ENCODE measurements around the gene ZMAT5. TPM values are rescaled to one million over a fixed set of nuclear protein-coding genes. Genes with fewer than 3 reads are reported as not detected.

ZMAT5 gene
- total RNA-seq, 4 donors from 2014 or later = 16.2 to 40.1 (median 24.3) TPM

- DNase-seq = peak; percentile 40 to 51
- peak overlapping the region in 1 of 3 donors; percentile 24 for H3K27ac ChIP-seq
- no peaks in the 10 kb centered on the region for H3K27me3 ChIP-seq
- H3K36me3 ChIP-seq = no peaks in the 10 kb centered on the region
- H3K4me3 ChIP-seq (replicated peaks in 1 of 3) = no peak overlapping the region
- no peaks in the 10 kb centered on the region for H3K9me3 ChIP-seq
- 29 to 36% methylated on average over 8 to 9 of the region's 14 CpGs for WGBS, 2 donors
- TF ChIP-seq CTCF (IDR thresholded peaks at IDR 0.05) = no peak
- TF ChIP-seq POLR2A (IDR thresholded peaks at IDR 0.05) = no peak
- intact Hi-C loops (cut with DNase I) = no loop called here
- H3K4me1 ChIP-seq = peaks cover 8 to 48% of the 10 kb centered on the region in 2 donors
Measured at GRCh38 chr22:29704528-29705285, 62.1 kb downstream of the ZMAT5 start.

GRCh38 chr22:29703569-29704195, 63.1 kb downstream of the ZMAT5 start:
- H3K4me1 ChIP-seq = peaks cover 8 to 48% of the 10 kb centered on the region in 2 donors
- 51 to 52% methylated on average over 4 to 5 of the region's 7 CpGs for WGBS, 2 donors
- TF ChIP-seq POLR2A (IDR thresholded peaks at IDR 0.05) = no peak
- no peak for TF ChIP-seq CTCF (IDR thresholded peaks at IDR 0.05)
- H3K9me3 ChIP-seq = no peaks in the 10 kb centered on the region
- no peak overlapping the region for H3K4me3 ChIP-seq (replicated peaks in 1 of 3)
- no peak for DNase-seq
- intact Hi-C loops (cut with DNase I) = no loop called here
- H3K36me3 ChIP-seq = no peaks in the 10 kb centered on the region
- H3K27me3 ChIP-seq = no peaks in the 10 kb centered on the region
- peak overlapping the region in 1 of 3 donors; percentile 61 for H3K27ac ChIP-seq

- H3K27ac ChIP-seq = peak overlapping the region in 1 of 3 donors; percentile 61
- TF ChIP-seq CTCF (IDR thresholded peaks at IDR 0.05) (no peak), POLR2A (IDR thresholded peaks at IDR 0.05) (no peak)
- no peaks in the 10 kb centered on the region for H3K36me3 ChIP-seq
- H3K27me3 ChIP-seq = no peaks in the 10 kb centered on the region
- peak; percentile 84 for DNase-seq
- no peaks in the 10 kb centered on the region for H3K9me3 ChIP-seq
- peaks cover 8 to 48% of the 10 kb centered on the region in 2 donors for H3K4me1 ChIP-seq
- H3K4me3 ChIP-seq (replicated peaks in 1 of 3) = no peak overlapping the region
- intact Hi-C loops (cut with DNase I) = no loop called here
- WGBS, 2 donors = 18 to 35% methylated on average over 11 of the region's 19 CpGs
Measured at GRCh38 chr22:29702931-29703501, 63.8 kb downstream of the ZMAT5 start.

- WGBS, 2 donors = 38 to 43% methylated on average over 11 to 12 of the region's 14 CpGs
- intact Hi-C loops (cut with DNase I) = no loop called here
- no peaks in the 10 kb centered on the region for H3K36me3 ChIP-seq
- H3K27ac ChIP-seq = peak overlapping the region in 2 of 3 donors; percentile 12 to 61
- peaks cover 8 to 48% of the 10 kb centered on the region in 2 donors for H3K4me1 ChIP-seq
- no peak overlapping the region for H3K4me3 ChIP-seq (replicated peaks in 1 of 3)
- no peaks in the 10 kb centered on the region for H3K27me3 ChIP-seq
- peak in 1 of 2 donors; percentile 41 for DNase-seq
- no peaks in the 10 kb centered on the region for H3K9me3 ChIP-seq
- TF ChIP-seq POLR2A (IDR thresholded peaks at IDR 0.05) (no peak), CTCF (IDR thresholded peaks at IDR 0.05) (no peak)
Measured at GRCh38 chr22:29702000-29702930, 64.5 kb downstream of the ZMAT5 start.
